Fibroblast of skin of right quadriceps (primary cell): ENCODE data around the gene ADCY4.

Source experiments
- DNase-seq: peaks from one replicate; pipeline ENCODE4 v3.0.0-alpha.2; 2013

The ADCY4 gene

GRCh38 chr14:24293525-24293924 is 41.3 kb downstream of the ADCY4 start:
- no peak for DNase-seq

GRCh38 chr14:24292118-24292807 is 42.6 kb downstream of the ADCY4 start:
- DNase-seq, result no peak

GRCh38 chr14:24291446-24292117 is 43.3 kb downstream of the ADCY4 start:
- DNase-seq, result no peak

DNA sequence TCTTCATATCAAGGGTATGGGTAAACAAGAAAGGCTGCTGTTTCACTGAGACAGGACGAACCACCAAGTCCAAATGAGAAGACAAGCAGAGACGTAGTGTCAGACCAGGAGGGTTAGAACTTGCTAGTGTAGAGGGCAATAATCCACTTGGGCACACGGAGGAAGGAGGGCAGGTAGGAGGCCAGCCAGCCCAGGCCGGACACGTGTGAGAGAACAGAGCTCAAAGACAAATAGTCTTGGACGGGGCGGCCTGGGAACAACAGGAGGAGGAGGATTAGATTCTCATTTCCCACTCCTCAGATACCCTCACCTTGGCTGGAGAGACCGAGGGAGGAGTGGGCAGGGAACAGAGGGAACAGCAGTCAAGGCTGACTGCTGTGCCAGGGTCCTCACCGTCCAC is 44.1 kb downstream of the ADCY4 start:
- DNase-seq, result no peak

- DNase-seq, result no peak
Measured at GRCh38 chr14:24289649-24290280, 45.1 kb downstream of the ADCY4 start.

DNA sequence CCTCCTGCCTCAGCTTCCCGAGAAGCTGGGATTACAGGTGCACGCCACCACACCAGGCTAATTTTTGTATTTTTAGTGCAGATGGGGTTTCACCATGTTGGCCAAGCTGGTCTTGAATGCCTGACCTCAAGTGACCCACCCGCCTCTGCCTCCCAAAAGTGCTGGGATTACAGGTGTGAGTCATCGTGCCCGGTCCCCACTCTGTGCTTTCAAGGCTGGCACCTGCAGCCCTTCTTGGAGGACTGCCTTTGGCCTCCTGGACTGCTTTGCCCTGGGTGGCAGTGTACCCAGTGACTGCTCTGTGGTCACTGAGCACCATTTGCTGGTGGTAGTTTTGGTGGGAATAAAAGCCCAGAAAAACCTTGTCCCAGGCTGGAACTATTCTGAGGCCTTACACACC is 47.9 kb downstream of the ADCY4 start:
- no peak for DNase-seq

DNA sequence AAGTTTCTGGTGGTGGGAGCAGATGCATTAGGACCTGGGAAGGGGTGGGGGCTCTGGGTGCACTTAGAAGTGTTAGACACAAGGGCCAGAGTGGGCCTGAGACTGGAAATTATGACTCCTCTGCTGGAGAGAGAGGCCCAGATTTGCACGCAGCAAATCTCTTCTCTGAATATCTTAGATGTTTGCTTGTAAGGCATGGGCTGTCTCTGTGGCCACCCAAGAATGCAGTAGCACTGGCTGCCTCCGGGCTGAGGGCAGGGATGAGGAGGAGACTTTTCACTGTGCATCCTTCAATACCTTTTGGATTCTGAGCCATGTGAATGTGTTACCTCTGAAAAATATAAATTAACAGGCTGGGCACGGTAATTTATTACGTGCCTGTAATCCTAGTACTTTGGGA is 49.5 kb downstream of the ADCY4 start:
- no peak for DNase-seq

DNA sequence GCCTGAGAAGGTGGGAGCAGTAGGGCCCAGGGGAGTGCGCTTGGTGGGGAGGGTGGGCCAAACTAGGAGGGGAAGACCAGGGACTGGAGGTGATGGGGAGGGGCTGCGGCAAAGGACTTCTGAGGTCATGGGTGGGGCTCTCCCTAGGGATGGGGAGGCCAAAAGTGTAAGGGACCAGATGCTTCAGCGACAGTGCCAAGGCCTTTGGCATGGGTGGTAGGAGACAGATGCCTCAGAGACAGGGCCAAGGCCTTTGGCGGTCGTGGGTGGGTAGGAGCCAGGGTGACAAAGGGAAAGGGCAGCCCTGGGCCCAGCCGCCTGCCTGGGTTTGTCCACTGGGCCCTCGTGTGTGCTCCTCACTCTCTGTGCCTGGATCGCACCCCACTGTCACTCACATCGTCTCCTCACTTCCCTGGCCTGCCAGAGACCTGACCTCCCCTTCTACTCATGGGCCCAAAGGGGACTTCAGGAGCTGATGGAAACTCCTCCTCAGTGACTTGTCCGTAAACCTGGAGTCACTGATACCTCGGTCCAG is 50.3 kb downstream of the ADCY4 start:
- DNase-seq, result no peak

- no peak for DNase-seq
Measured at GRCh38 chr14:24283796-24284460, 50.9 kb downstream of the ADCY4 start.

DNA sequence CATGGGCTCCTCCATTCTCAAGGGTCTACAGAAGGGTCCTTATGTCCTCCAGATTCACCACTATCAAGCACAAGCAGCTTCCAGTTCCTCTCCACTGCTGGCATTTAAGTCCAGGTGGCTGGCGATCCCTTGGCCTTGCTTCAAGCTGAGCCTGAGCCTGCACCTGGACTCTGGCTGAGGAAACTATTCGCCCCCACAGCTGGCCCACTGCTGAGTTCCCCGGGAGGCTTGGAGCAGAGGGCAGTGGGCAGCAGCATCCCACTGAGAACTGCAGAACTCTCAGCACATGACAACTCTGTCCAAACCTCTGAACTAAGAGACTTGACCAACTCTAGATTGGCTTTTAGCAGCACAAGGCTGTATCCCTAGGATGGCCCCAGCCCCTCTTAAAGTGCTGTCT is 52.1 kb downstream of the ADCY4 start:
- no peak for DNase-seq

- no peak for DNase-seq
Measured at GRCh38 chr14:24281636-24282035, 53.2 kb downstream of the ADCY4 start.

DNA sequence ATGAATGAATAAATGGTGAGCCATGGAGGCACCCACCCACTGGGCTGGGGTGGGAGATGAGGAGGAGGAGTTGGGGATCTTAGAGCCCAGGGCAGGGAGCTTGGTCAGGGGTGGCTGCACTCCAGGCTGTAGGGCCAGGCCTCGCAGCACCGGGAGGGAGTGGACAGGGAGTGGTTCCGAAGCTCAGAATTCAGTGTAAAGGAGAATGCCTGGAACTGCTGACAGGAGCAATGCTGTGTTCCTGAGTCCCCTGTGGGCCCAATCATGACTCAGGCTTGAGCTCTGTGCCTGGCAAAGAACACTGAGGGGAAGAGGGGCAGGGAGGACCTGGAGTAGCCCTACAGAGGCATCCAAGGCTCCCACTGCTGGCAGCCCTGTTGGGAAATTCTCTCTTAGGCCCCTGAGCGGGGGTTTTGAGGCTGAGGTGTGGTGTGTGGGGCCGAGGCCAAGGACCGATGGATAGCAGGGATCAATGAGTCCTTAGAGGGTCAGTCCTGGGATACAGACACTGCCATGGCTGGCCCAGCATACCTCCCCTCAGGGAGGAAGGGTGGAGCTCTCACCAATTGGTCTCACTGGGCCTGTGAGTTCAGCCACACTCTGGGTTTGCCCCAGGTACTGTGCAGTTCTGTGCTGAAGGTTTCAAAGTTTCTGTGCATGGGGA is 53.9 kb downstream of the ADCY4 start:
- no peak for DNase-seq

DNA sequence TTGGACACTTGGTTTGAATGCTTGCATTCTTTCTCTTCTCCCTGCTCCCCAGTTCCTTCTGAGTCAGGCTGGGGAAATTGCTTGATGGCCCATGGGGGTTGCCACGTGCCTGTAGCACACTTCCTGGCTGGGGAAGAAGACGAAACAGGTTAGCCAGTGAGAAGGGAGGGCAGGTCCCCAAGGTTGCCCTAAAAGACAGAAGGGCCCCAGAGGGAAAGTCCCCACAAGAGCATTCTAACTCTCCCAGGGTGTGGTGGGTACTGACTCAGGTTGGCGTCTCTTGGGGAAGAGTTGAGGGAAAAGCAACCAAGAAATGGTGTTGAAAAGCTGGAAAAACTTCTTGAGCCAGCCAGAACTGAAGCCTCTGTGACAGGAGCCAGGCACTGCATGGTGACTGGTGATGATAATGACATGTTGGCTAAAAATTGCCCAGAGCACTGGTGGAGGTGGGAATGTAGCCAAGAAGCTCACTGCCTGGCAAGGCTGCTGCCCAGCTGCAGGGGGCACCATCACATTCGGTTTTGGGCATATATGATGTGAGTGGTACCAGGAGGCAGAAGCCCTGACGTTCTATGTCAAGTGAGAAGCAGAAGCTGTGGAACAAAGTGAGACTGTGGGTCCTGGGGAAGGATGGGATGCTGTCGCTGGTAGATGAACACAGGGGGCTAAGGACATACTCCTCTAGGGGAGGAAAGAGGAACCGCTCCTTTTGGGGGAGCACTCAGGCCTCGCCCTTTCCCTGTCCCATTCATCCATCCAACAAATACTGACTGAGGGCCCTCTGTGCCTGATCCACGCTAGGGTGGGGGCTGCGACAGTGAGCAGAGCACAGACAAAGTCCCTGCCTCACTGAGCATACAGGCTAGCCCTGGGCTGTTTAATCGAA is 55.3 kb downstream of the ADCY4 start:
- no peak for DNase-seq

GRCh38 chr14:24278424-24278823 is 56.4 kb downstream of the ADCY4 start:
- DNase-seq, result no peak

- no peak for DNase-seq
Measured at GRCh38 chr14:24277606-24278321, 57.1 kb downstream of the ADCY4 start.

- no peak for DNase-seq
Measured at GRCh38 chr14:24277071-24277470, 57.8 kb downstream of the ADCY4 start.

DNA sequence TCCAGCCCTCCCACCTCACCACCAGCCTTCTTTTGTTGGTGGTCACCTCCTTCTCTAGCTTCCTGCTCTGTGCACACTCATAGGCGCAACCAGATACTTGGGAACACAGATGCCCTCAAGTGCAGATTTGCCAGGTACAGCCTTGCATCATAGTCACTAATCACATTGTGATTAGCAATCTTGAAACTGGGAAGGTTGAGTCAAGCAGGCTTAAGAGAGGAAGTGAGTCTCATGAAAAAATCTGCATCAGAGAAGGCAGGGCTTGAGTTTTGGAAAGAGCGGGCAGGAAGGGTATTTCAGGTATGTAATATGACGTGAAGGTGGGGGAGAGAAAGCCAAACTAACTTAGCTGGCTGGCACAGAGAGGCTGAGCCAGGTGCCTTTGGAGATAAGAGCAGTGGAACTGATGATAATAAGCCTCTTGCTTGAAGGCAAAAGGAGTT is 60.7 kb downstream of the ADCY4 start:
- no peak for DNase-seq

GRCh38 chr14:24273422-24273998 is 61.4 kb downstream of the ADCY4 start:
- no peak for DNase-seq

GRCh38 chr14:24272467-24272866 is 62.4 kb downstream of the ADCY4 start:
- no peak for DNase-seq

- DNase-seq, result no peak
Measured at GRCh38 chr14:24271834-24272263, 63.0 kb downstream of the ADCY4 start.
